Measurements from ENCODE around the gene STPG1.

STPG1 gene

DNA sequence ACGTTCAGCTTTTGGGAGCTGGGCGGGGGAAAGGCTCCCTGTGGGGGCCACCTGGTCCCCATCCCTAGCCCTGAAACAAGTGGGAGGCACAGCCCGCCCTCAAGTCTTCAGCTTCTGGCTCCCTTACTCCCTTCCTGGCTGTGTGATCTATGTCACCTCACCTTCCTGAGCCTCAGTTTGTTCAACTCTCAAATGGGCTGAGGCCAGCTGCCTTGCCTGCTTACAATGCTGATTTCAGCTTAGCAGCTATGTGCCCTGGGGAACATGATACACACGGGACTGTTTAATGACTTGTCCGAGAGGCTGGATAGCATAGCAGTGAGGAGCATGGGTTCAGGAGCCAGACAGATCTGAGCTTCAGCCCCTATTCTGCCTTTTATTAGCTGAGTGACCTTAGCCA, 75.1 kb downstream of the STPG1 start:
- no peak for DNase-seq

DNA sequence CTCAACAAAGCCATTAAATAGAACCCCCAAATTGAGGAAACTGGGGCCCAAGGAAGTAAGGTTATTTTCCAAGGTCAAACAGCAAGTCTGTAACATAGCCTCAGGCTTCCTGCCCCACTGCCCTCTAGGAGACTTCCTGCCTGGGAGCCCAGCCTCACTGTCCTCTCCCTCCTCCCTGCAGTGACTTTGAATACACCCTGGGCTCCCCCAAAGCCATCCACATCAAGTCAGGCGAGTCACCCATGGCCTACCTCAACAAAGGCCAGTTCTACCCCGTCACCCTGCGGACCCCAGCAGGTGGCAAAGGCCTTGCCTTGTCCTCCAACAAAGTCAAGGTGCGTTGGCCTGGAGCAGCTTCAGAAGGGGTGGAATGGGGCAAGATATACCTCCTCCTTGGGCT, 76.1 kb downstream of the STPG1 start:
- no peak for DNase-seq

GRCh38 chr1:24336075-24336474, 77.5 kb downstream of the STPG1 start:
- no peak for DNase-seq

- peak; percentile 71 for DNase-seq
Observed at GRCh38 chr1:24331961-24332673, 81.5 kb downstream of the STPG1 start.

GRCh38 chr1:24329797-24330543, 83.6 kb downstream of the STPG1 start:
- DNase-seq, result peak; percentile 8

DNA sequence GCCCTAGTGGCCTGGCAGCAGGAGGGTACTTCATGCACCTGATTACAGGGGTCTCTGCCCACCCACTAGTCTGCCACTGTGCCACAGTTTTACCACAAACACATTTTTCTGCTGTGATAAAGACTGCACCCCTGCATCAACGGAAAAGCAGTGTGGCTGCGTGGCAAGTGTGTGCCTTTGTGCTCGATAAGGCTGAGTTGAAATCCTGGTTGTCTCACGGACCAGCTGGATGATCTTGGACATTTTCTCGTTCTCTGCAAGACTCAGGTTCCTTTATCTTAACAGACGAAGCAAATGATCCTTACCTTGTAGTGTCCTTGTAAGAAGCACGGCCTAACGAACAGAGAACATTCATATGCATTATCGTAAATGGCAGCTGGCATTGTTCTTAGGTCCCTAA, 84.3 kb downstream of the STPG1 start:
- peak; percentile 49 for DNase-seq

- no peak for DNase-seq
Observed at GRCh38 chr1:24327891-24328290, 85.7 kb downstream of the STPG1 start.

- no peak for DNase-seq
Observed at GRCh38 chr1:24327486-24327885, 86.1 kb downstream of the STPG1 start.

GRCh38 chr1:24325587-24326449, 87.8 kb downstream of the STPG1 start:
- no peak for DNase-seq

DNA sequence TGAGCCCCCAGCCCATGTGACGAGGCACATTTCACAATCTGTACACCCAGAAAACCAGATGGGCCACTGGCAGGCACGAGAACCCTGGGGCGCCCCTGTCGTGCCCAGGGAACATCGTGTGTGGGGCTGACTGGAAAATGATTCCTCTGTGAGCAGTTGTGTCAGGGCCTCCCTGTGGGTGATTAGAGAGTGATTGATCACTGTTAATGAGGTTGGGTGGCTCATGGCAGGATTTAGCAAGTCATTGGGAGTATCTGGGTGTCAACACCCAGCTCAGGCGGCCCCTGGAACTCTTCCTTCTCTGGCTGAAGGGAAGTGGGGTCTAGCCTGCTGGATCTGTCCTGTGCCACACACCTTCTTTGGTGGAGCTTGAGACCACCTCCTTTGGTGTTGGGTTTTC, 88.7 kb downstream of the STPG1 start:
- no peak for DNase-seq

GRCh38 chr1:24323281-24323680, 90.3 kb downstream of the STPG1 start:
- DNase-seq, result no peak

DNA sequence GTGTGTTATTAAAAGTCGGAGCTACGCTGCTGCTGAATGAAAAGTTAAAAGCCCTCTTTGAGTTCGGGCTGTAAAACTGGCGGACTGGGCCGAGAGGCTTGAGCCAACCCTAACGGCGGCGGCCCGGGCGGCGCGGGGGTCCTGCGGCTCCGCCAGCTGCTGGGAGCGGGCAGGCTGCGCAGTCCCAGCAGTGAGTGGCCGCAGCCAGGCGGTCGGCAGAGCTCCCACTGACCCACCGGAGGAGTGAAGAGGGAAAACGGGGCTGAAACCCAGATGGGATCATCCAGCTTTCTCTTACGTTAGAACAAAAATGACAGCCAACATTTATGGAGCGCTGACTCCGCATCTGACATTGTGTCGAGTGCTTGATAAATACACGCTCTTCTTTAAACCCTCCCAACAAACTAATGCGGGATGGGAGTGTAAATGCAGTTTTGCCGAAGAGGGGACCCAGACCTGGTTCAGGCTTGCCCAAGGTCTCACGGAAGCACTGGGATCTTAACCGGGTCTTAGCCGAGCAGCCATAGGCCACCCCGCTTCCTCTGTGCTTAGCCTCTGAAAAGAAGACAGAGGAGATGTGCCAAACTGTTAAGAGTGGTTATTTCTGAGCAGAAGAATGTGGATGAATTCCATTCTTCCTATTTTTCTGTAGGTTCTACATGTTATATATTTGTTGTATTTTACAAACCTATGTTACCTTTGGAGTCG, 91.0 kb downstream of the STPG1 start:
- no peak for DNase-seq

DNA sequence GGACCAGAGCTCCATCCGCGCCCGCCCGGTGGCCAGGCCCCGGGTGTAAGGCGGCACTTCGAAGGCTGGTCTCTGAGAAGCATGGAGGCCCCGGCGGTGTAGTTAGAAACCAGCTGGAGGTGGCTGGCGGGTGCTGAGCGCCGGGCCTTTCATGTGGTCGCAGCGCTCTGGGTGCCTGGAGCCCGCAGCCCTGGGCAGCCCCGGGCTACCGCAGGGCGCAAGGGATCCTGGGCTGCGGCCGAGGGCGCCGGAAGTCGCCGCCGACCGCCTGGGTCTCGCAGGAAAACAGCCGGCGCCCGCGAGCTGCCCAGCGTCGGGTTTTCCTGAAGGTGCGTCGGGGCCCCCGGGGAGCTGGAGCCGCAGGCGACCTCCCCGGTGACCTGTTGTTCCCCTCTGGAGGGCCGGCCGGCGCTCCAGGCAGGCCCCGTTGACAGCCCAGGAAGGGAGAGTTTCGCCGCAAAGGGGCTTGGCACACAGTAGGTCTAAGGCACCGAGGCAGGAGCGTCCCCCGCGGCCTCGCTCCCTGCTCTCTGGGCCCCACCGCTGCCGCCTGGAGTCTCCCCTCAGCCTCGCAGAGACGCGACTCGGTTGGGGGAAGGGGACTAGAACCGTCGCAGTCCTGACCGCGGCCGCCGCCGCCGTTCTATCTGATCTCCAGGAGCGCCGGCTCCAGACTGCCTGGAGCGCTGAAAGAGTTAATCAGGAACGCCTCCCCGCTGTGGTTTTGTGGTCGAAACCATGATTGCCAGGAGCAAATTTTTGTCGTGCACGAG, 91.7 kb downstream of the STPG1 start:
- DNase-seq, result peak; percentile 98

- DNase-seq, result peak; percentile 61
Observed at GRCh38 chr1:24321126-24321525, 92.5 kb downstream of the STPG1 start.

GRCh38 chr1:24319962-24320361, 93.6 kb downstream of the STPG1 start:
- no peak for DNase-seq

- no peak for DNase-seq
Observed at GRCh38 chr1:24319312-24319863, 94.2 kb downstream of the STPG1 start, which contains the start of gene GRHL3. TSS of gene GRHL3 (plus strand) at chr1:24319357. CDS start at chr1:24319552, 195 bp downstream.

DNA sequence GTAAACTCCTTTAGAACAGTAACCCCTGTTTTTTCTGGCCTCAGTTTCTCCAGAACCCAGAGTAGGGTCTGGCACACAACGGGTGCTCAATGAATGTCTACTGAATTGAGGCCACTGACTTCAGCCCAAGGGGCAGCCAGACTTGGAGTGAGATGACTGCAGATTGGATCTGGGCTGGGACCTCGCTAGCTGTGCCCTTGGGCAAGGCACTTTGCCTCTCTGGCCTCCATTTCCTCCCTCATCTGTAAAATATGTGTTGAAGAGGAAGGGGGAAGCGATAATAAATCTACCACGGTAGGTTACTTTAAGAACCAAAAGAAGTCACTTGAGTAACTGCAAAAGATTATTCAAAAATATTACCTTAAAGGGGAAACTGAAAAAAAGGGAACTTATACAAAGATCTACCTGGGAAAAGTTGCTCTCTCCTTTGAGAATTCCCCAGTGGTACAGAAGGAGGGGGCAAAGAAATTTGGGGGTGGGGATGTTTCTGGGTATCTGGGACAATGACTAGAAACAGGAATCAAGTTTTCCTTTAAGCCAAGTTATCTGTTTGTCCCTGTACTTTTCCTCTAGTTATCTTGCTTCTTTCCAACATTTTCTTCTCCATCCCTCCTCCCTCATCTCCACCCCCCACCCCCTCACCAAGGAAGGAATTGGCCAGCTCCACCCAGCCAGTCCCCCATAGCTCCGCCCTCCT, 94.8 kb downstream of the STPG1 start:
- peak; percentile 36 for DNase-seq

DNA sequence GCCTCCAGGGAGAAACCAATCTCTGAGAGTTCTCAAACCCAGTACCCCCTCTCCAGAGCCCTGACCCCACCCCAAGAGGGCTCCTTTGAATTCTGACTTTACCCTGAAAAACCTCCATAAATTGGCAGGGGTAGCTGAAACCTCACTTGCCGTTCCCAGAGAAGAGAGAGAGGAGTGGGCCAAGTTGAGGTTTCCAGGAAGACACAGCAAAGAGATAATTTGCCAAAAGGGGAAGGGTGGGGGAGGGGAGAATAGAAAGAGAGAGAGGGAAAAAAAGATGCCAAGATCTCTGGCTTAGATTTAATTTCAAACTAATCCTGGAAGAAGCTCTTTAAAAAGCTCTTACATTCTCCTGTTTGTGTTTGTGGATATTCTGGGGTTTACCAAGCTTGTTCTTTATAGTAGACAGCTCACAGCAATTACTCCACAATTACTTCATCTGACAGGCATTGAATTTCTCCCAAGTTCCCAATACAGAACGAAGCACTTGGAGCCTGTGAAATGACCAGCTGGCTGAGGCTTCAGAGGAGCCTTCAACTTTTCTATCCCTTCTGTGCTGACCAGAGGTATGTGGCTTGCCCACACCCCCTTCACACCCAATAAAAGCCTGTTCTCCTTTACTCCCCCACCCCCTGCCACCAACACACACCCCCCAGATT, 95.5 kb downstream of the STPG1 start:
- peak; percentile 63 for DNase-seq

GRCh38 chr1:24317081-24317480, 96.5 kb downstream of the STPG1 start:
- DNase-seq, result no peak

GRCh38 chr1:24316645-24317044, 96.9 kb downstream of the STPG1 start:
- peak; percentile 19 for DNase-seq

Data from OCI-M1 (cell line).